GM21619 (cell line): ENCODE results near the gene RBM17.
"Not testable (repeated sequence)": the region's sequence is repeated elsewhere in the genome, so short reads cannot be mapped to it uniquely, and the experiment has no call there.

Experiments used
- ATAC-seq: cut with Tn5 transposase; IDR thresholded peaks from one replicate; pipeline ENCODE4 v1.9.1; 2021; ENCODE audit not compliant: unreplicated experiment

RBM17 gene

GRCh38 chr10:6134099-6134823 is 45.4 kb downstream of the RBM17 start:
- ATAC-seq: no peak

GRCh38 chr10:6135039-6135438 is 46.2 kb downstream of the RBM17 start:
- no peak for ATAC-seq

GRCh38 chr10:6135589-6136168 is 46.8 kb downstream of the RBM17 start:
- no peak for ATAC-seq

- peak; percentile 57 for ATAC-seq
Measured at GRCh38 chr10:6136215-6137201, 47.7 kb downstream of the RBM17 start.

GRCh38 chr10:6138456-6138855 is 49.6 kb downstream of the RBM17 start:
- no peak for ATAC-seq

GRCh38 chr10:6139470-6139869 is 50.6 kb downstream of the RBM17 start:
- ATAC-seq: no peak

GRCh38 chr10:6140141-6140841 is 51.5 kb downstream of the RBM17 start:
- no peak for ATAC-seq

- ATAC-seq: peak; percentile 0
Measured at GRCh38 chr10:6140965-6141295, 52.1 kb downstream of the RBM17 start.

- ATAC-seq: peak; percentile 46
Measured at GRCh38 chr10:6141296-6142151, 52.7 kb downstream of the RBM17 start.

- ATAC-seq: not testable (repeated sequence)
Measured at GRCh38 chr10:6142186-6142585, 53.4 kb downstream of the RBM17 start.

GRCh38 chr10:6142644-6143043 is 53.8 kb downstream of the RBM17 start:
- ATAC-seq: no peak

GRCh38 chr10:6143181-6143580 is 54.3 kb downstream of the RBM17 start:
- no peak for ATAC-seq

GRCh38 chr10:6144406-6145165 is 55.8 kb downstream of the RBM17 start:
- peak; percentile 56 for ATAC-seq

- no peak for ATAC-seq
Measured at GRCh38 chr10:6145166-6145987, 56.5 kb downstream of the RBM17 start.

- no peak for ATAC-seq
Measured at GRCh38 chr10:6146013-6146785, 57.4 kb downstream of the RBM17 start.

- no peak for ATAC-seq
Measured at GRCh38 chr10:6146921-6147320, 58.1 kb downstream of the RBM17 start.

- no peak for ATAC-seq
Measured at GRCh38 chr10:6148251-6148701, 59.4 kb downstream of the RBM17 start.

- no peak for ATAC-seq
Measured at GRCh38 chr10:6148908-6149307, 60.1 kb downstream of the RBM17 start.
